Right lung (tissue), 5 donors: ENCODE results near the gene WNK2. TPM values are rescaled to one million over a fixed set of nuclear protein-coding genes. Genes with fewer than 3 reads are reported as not detected.

Experiments
- DNase-seq, 2 donors: peaks; one replicate each; pipeline ENCODE4 v3.0.0-alpha.2; 2013
- polyA plus RNA-seq, 5 donors: library from polyadenylated mRNA; unstranded; fragments of 120-200 nt; gene quantifications; one replicate each; pipeline versions ENCODE4 v1.2.1 to v1.2.3, GENCODE V29; 2013; ENCODE audit warnings: inconsistent platforms in 1 of 5, low replicate concordance in 1 of 5; ENCODE audit not compliant: insufficient read length in 5 of 5, insufficient read depth in 1 of 5

WNK2 gene
- polyA plus RNA-seq, 5 donors = 4.2 to 8.0 (median 6.8) TPM

DNA sequence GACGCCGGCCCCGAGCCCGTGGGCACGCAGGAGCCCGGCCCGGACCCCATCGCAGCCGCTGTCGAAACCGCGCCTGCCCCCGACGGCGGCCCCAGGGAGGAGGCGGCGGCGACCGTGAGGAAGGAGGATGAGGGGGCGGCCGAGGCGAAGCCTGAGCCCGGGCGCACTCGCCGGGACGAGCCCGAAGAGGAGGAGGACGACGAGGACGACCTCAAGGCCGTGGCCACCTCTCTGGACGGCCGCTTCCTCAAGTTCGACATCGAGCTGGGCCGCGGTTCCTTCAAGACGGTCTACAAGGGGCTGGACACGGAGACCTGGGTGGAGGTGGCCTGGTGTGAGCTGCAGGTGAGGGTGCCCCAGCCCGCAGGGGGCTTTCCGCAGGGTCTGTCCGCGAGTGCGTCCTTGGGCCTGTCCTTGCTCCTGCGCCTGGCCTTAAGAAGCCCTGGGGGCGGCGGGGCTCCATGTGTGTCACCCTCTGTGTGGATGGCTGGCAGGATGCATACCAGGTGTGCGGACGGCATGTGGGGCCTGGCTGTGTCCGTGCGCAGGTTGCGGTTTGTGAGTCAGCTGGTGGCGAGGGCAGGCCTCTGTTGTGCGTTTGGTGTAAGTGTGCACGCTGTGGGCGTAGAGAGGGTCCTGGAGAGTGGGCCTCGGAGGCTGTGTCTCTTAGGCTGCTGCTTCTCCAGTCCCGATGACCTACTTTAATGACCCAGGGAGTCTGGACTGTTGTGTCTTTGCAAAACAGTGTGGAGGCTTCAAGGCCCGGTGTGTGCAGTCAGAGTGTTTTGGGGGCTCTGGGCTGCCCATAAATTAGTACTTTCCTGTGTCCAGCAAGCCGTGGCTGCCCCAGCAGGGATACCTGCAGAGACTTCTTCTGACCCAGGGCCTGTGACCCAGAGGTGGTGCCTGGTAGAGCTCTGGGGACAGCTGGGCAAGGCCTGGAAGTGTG lies 1.6 kb downstream of the WNK2 start:
- no peak for DNase-seq

DNA sequence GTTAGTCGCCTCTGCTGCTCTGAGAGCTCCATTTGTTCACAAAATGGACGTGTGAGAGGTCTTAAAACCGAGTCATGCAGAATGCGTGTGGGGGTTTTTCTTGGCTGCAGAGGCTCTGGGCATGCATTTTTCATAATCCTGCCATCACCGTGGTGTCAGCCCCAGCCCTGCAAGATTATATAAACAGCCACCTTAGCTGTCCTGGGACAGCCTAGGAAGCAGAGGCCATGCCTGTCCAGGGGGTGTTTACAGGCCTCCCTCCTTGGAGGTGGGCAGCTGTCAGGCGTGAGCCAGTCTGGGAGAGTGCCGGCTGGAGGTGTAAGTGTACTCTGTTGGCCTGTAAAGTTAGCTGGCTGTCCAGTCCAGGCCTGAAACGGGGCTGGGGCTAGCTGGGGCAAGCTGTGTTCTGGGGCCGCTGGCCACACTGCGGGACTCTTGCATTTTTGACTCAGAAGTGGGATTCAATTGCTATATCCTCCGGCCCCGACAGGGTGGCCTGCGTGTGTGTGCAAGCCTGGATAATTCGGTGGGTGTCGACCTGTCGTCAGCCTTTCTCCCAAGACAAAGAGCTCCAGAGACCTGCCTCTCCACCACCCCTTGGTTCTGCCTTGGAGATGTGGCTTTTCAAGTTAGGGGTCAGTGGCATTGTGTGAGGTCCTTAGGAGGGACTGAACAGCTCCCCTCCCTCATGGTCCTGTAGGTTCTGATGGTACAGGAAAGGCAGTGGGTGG lies 2.4 kb downstream of the WNK2 start:
- DNase-seq = no peak

DNA sequence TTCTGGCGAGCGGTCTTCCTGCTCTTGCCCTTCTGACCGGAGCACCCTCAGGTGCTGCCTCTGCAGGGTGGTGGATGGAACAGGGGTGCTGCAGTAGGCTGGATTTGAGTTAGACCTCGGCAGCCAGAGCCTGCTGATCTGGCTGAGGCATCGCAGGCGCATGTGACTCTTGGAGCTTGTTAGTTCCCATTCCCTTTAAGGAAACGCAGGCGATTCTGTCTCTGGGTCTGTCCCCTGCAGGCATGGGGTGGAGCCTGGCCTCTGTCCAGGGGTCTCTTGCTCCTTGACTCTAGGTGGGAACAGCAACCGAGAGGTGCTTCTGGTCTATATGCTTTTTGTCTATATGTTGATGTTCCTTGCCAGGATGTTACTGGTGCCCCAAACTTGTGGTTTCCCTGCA lies 3.1 kb downstream of the WNK2 start:
- no peak for DNase-seq

DNA sequence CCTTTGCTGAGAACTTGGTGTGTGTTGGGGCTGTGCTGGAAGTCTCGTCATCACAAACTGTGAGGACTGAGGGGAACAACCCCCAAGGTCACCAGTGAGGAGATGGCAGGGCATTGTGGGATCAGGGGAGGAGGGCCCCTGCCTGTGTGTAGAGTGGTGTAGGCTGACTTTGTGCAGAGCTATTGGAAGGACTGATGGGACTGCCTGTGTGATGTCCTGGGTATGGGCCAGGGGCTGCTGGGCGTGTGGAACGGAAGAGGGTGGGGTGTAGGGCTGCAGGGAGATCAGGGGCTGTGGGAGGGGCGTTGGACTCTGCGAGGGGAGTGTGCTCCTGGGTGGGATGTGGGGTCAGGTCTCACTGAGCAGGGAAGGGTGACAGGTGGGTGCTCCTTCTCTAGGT lies 3.6 kb downstream of the WNK2 start:
- no peak for DNase-seq

DNA sequence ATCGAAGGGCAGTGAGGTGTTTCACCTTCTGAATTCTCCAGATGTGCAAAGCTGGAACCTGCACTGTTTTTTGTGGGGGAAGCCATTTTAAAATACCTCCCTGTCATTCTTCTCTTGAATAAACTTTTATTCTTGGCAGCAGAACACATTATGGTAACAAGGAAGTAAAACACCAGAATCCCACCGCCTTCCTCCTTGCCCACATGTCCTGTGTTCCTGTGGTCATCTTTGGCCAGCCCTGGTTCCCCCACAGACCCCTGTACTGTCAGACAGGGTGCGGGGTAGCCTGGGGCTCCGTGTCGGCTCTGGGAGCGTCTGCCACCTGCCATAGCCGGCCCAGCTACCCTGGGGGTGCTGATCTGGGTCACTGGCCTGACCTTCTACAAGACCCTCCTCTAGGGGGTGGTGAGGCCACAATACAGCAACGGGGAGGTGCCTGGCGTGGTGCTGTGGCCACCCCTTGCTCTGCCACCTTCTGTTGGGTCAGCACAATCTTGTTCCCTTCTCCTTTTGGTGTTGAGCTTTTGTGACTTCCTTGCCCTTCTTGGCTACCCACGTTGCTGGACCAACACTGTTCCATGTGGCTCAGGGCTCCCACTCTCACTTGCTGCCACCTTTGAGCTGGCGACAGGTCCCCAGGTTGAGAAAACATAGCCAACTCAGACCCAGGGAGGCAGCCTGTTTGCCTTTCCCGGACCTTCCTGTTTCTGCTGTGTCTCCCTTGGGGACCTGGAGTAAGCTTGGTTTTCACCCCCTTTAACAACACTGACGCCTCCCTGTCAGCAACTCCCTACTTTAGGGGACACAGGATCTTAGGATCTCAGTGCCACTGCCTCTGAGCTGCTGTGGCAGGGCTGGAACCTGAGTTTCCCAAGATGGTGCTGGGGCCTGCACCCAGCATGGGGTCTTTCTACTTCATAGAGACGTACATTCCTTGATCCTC lies 4.8 kb downstream of the WNK2 start:
- no peak for DNase-seq

DNA sequence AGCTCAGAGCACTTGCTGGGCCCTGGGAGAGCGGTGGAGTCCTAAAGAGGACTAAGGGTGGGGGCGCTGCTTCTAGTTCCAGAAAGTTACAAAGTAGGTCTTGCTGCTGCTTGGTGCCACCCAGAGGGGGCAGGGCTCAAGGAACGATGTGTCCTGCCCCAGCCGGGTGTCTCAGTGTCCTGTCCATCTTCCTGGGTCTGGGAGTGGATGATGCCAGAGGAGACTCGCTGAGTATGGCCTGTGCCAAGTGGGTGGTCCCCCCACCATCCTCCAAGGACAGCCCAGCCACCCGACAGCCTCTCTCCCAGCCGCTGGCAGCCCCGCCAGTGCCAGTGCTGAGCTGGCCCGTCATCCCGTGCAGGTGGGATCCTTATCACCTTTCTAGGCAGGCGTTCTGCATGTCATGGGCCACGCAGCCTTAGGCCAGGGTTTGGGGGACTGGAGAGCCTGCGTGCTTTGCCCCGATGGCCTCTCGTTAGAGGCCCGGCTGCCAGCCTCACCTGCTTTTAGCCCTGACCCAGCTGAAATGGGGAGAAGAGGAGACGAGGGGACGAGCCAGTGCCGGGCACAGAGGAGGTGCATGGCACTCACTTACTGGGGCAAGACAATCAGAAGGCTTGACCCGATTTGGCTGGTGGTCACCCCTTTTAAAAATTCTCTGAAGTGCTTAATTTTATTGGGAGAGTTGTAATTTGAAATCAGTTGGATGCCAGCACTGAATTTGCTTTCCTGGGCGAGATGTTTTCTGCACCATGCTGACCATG lies 5.6 kb downstream of the WNK2 start:
- no peak for DNase-seq

DNA sequence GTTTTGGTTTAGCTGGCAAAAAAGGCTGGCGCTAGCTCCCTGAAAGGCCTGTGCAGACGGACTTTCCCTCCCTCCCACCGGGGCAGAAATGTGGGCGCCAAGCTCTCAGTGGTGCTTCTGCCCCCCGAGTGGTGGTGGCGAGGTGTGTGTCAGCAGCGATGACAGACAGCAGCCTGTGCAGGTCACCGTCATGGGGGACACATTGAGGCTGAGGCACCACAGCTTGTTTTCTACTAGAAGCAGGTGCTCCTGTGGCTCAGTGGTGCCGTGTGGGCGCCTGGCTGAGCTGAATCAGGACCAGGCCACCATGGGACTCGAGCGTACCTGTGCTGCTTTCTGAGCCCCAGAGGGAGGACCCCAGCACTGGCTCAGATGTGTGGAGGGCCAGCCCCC lies 6.2 kb downstream of the WNK2 start:
- DNase-seq = no peak

DNA sequence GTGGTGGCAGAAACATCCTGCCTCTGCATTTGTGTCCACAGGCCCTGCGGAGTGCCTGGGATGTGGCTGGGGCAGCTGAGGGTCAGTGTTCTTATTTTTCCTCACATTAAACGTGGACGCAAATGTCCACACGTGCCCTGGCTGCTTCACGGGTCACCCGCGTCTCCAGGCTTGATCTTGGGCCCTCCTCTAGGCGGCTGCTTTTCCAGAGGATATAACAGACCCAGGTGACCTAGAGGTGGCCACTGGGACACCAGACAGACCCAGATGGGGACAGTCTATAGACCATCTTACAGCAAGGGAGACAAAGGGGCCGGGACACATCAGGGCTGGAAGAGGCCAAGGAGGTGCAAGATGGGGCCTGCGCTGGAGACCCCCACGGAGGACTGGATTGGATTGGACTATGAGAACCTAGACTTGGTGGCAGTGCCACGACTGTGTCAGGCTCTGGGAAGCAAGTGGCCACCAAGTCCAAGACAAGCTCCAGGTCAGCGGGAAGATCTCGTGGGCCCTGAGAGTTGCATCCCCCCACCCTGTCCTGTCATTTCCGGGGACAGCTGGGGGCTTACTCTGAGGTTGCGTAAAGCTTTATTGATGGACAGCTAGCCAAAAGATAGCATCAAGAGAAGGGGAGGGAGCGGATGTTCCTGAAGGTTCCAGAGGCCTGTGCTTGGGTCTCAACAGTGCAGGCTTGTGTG lies 6.9 kb downstream of the WNK2 start:
- DNase-seq = no peak

DNA sequence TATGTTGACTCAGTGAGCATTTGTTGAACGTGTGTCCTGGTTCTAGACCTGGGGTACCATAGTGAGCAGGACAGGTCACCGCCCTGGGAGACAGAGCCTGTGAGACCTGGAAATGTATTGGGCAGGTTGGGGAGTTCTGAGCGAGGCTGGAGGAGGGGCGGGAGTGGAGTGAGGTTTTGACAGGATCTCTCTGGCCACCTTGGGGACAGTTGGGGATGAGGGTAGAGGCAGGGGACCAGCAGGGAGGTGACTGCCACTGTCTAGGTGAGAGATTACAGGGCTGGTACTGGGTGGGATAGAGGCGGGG lies 7.4 kb downstream of the WNK2 start:
- no peak for DNase-seq

DNA sequence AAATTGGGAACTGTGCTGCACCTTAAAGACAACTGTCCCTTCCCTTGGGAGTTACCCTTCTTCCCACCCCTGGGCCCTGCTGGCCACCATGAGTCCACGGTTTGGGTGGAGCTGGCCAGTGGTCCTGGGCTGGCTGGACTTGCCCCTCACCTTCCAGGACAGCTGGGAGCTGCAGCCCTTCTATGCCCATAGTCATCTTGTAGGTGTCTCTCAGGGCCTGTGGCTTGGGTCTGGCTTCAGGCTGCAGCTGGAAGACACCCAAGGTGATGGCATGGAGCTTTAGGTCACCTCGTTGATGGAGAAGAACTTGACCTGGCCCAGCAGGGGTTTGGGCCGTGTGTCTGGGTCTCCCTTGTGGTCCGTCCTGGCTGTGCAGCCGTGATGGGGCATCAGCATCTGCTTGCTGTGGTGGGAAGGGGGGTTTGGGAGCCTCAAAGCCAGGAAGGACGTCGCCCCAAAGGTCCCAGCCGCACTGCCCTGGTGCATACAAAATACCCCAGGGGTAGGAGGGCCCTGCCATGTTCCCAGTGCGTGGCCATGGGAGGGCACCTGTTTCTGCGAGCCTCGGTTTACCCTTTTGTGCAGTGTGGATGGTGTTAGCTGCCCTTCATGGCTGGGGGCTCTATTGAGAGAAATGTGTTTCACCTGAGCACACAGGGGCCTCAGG lies 8.9 kb downstream of the WNK2 start:
- no peak for DNase-seq

DNA sequence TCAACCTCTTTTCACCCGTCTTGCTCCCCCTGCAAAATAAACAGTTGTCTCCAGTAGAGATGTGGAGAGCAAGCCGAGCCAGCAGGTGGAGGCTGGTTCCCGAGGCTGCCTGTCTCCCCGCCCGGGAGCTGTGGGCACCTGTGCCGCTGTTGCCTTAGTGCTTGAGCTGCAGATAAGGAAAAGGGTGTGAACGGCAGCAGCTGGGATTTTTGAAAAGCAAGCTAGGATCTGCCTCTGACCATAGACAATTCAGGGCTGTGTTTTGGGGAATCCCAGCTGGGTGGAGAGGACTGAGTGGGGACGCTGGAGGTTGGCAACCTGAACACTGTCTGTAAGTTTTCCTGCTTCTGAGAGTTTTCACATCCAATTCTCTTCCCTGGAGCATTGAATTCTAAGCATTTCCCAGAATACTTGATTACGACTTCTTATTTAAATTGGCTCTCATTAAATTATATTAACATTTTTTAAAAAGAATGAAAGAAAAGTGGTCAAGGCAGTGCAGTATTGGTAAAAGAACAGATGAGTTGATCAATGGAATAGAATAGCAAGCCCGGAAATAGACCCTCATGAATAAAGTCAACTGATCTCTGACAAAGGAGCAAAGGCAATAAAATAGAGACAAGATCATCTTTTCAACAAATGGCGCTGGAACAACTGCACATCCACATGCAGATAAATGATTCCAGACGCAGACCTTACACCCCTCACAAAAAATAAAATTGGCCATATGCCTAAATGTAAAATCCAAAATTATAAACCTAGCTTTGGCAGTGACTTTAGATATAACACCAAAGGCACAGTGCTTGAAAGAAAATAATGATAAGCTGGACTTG lies 9.7 kb downstream of the WNK2 start:
- no peak for DNase-seq

DNA sequence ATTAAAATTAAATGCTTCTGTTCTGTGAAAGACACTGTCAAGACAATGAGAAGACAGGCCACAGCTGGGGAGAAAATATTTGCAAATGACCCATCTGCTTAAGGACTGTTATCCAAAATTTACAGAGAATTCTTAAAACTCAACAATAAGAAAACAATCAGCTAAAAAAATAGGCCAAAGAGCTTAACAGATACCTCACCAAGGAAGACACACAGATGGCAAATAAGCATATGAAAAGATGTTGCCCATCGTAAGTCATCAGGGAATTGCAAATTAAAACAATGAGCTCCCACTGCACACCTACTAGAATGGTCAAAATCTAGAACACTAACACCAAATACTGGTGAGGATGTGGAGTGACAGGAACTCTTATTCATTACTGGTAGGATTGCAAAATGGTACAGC lies 10.3 kb downstream of the WNK2 start:
- DNase-seq = no peak

DNA sequence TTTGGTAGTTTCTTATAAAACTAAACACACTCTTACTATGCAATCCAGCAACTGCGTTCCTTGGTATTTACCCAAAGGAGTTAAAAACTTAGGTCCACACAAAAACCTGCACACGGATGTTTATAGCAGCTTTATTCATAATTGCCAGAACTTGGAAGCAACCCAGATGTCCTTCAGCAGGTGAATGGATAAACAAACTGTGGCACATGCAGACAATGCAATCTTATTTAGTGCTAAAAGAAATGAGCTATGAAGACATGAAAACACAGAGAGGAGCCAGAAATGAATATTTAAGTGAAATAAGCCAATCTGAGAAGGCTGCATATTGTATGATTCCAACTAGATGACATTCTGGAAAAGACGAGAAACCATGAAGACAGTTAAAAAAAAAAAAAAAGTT lies 10.7 kb downstream of the WNK2 start:
- DNase-seq = no peak

DNA sequence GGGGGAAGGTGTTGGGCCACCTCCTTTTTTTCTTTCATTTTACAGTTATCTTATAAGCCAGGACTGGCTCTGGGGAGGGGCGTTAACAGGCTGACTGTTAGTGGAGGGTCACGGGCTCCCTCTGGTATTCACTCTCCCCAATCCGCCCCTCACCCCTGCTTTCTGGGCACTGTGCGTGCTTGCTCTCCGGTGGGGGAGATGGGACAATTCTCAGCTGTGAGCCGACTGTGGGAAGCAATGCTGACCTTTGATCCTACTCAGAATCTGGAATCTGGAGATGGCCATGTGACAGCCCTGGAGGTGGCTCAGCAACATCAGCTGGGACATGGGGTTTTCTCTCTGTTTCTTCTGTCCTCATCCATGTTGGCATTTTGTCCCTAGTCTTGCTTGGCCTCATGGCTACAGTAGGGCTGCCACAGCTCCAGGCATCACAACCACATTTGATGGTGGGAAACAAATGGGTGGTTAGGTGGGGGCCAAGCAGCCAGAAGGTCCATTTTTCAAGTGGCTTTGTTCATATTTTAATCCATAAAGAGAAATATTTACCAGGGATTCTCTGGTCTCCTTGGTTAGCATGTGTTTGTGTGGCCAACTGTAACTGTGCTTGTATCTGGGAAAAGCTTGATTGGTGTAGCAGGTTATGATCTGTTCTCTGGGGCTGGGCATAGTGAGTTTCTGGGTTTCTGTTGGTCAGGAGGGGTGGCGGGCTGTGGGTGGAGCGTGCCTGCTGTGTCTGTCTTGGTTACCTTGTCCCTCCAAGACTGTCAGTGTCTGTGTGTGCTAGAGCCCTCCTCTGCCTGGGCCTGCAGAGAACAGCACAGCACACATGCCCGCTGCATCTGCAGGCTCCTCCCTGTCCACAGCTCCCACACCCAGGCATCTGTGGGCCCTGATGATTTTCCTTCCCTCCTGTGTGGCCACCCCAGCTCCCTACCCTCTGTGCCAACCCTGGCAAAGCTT lies 12.4 kb downstream of the WNK2 start:
- DNase-seq = no peak

DNA sequence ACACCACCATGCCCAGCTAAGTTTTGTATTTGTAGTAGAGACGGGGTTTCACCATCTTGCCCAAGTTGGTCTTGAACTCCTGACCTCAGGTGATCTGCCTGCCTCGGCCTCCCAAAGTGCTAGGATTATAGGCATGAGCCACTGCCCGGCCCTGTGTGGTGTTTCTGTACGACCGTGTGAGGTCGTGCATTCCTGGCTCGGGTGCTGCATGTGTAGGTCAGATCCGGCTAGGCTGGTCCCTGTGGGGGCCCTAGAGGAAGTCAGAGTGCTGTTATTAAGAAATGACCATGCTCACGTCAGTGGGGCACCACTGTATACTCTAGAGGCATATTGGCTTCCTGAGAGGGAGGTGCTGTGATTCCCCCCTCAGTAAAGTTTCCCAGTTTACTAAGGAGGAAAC lies 13.7 kb downstream of the WNK2 start:
- DNase-seq = no peak

DNA sequence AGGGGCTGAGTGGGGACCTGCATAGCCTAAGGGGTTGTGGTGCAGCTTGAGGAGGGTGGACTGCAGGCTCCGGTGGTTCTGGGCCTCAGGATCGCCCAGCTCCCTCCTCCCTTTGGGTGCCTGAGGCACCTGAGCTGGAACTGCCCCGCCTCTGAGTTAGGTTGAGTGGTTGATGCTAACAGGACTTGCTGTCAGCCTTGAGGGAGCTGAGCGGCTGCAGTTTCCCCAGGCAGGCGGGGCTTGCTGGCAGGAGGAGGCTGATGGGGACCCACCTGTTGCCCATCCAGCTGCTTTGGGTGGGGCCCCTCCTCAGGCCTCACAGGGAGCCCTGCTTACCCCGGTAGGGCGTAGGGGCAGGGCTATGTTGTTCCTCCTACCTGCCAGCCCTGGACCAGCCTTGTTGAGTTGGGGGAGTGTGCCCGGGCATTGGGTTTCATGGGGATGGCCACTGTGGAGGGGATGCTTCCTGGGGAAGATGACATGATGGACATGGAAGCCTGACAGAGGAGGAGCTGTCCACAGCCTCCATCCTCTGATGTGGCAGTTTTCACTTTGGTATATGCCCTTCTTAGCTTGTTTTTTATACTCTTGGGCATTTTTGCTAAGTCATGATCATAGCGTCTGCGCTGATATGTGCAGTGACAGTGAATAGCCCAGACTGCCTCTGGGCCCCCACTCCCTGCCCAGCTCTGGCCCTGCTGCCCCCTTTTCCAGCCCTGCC lies 14.3 kb downstream of the WNK2 start:
- DNase-seq = no peak
